IgD-negative memory B cell (primary cell): Measurements from ENCODE around the gene SETD7. TPM values are rescaled to one million over a fixed set of nuclear protein-coding genes. Genes with fewer than 3 reads are reported as not detected.

ENCODE experiments used
- H3K27ac Mint-ChIP-seq, 3 donors: one replicate each; pipeline ENCODE4 v1.8.0; 2020 to 2022; ENCODE audit warnings: mild to moderate bottlenecking in 3 of 3, mixed read lengths in 3 of 3, moderate library complexity in 1 of 3
- H3K27me3 Mint-ChIP-seq: one replicate; pipeline ENCODE4 v1.8.0; 2021; ENCODE audit warnings: mixed read lengths
- H3K36me3 Mint-ChIP-seq: one replicate; pipeline ENCODE4 v1.8.0; 2020; ENCODE audit warnings: mild to moderate bottlenecking, mixed read lengths
- H3K4me1 Mint-ChIP-seq, 3 donors: one replicate each; pipeline ENCODE4 v1.8.0; 2020 to 2022; ENCODE audit warnings: mixed read lengths in 3 of 3, mild to moderate bottlenecking in 1 of 3
- H3K4me3 Mint-ChIP-seq, 4 donors: one replicate each; pipeline ENCODE4 v1.8.0; 2020 to 2022; ENCODE audit warnings: mild to moderate bottlenecking in 4 of 4, mixed read lengths in 4 of 4, moderate library complexity in 3 of 4
- H3K9me3 Mint-ChIP-seq, 3 donors: one replicate each; pipeline ENCODE4 v1.8.0; 2020 to 2021; ENCODE audit warnings: mixed read lengths in 3 of 3, mild to moderate bottlenecking in 1 of 3
- polyA plus RNA-seq: library from polyadenylated mRNA; unstranded; fragments of 300-500 nt; fragmentation: Illumina TruSeq; gene quantifications from one replicate; pipeline ENCODE4 v1.2.3, GENCODE V29; 2021

SETD7 gene
- polyA plus RNA-seq, 1 donor from 2014 or later: 2.0 TPM

- Mint-ChIP-seq H3K27me3 (no peaks in the 10 kb centered on the region), H3K4me3 (no peak overlapping the region), H3K27ac (no peak overlapping the region), H3K36me3 (peaks cover 2% of the 10 kb centered on the region), H3K4me1 (no peaks in the 10 kb centered on the region), H3K9me3 (peaks cover 0 to 4% (median 0%) of the 10 kb centered on the region in 3 donors)
Observed at GRCh38 chr4:139585473-139585872, 29.5 kb upstream of the SETD7 start.

GRCh38 chr4:139584784-139585183 lies 28.8 kb upstream of the SETD7 start:
- Mint-ChIP-seq H3K9me3 (peaks cover 0 to 4% (median 0%) of the 10 kb centered on the region in 3 donors), H3K4me3 (no peak overlapping the region), H3K36me3 (peaks cover 2% of the 10 kb centered on the region), H3K4me1 (no peaks in the 10 kb centered on the region), H3K27me3 (no peaks in the 10 kb centered on the region), H3K27ac (no peak overlapping the region)

- no peaks in the 10 kb centered on the region for H3K27me3 Mint-ChIP-seq
- peaks cover 2% of the 10 kb centered on the region for H3K36me3 Mint-ChIP-seq
- H3K4me3 Mint-ChIP-seq: no peak overlapping the region
- H3K4me1 Mint-ChIP-seq: no peaks in the 10 kb centered on the region
- H3K27ac Mint-ChIP-seq: no peak overlapping the region
- peaks cover 0 to 4% (median 0%) of the 10 kb centered on the region in 3 donors for H3K9me3 Mint-ChIP-seq
Observed at GRCh38 chr4:139584013-139584412, 28.0 kb upstream of the SETD7 start.

- no peaks in the 10 kb centered on the region for H3K27me3 Mint-ChIP-seq
- no peak overlapping the region for H3K4me3 Mint-ChIP-seq
- H3K9me3 Mint-ChIP-seq: no peaks in the 10 kb centered on the region
- no peaks in the 10 kb centered on the region for H3K4me1 Mint-ChIP-seq
- H3K36me3 Mint-ChIP-seq: peaks cover 3% of the 10 kb centered on the region
- H3K27ac Mint-ChIP-seq: peak overlapping the region in 1 of 3 donors; percentile 73
Observed at GRCh38 chr4:139582044-139582443, 26.0 kb upstream of the SETD7 start.

- Mint-ChIP-seq H3K27ac (no peak overlapping the region), H3K9me3 (no peaks in the 10 kb centered on the region), H3K36me3 (peaks cover 3% of the 10 kb centered on the region), H3K4me1 (no peaks in the 10 kb centered on the region), H3K27me3 (no peaks in the 10 kb centered on the region), H3K4me3 (no peak overlapping the region)
Observed at GRCh38 chr4:139581096-139581495, 25.1 kb upstream of the SETD7 start.

- no peaks in the 10 kb centered on the region for H3K4me1 Mint-ChIP-seq
- H3K27ac Mint-ChIP-seq: no peak overlapping the region
- H3K36me3 Mint-ChIP-seq: peaks cover 3% of the 10 kb centered on the region
- peaks cover 0 to 2% (median 0%) of the 10 kb centered on the region in 3 donors for H3K9me3 Mint-ChIP-seq
- peaks cover 3% of the 10 kb centered on the region for H3K27me3 Mint-ChIP-seq
- no peak overlapping the region for H3K4me3 Mint-ChIP-seq
Observed at GRCh38 chr4:139576219-139576618, 20.2 kb upstream of the SETD7 start.

GRCh38 chr4:139575072-139575471 lies 19.1 kb upstream of the SETD7 start:
- peaks cover 3% of the 10 kb centered on the region for H3K27me3 Mint-ChIP-seq
- peaks cover 3% of the 10 kb centered on the region for H3K36me3 Mint-ChIP-seq
- no peak overlapping the region for H3K4me3 Mint-ChIP-seq
- H3K9me3 Mint-ChIP-seq: peaks cover 0 to 2% (median 0%) of the 10 kb centered on the region in 3 donors
- no peak overlapping the region for H3K27ac Mint-ChIP-seq
- no peaks in the 10 kb centered on the region for H3K4me1 Mint-ChIP-seq

- Mint-ChIP-seq H3K36me3 (peaks cover 4% of the 10 kb centered on the region), H3K4me1 (no peaks in the 10 kb centered on the region), H3K27me3 (peaks cover 3% of the 10 kb centered on the region), H3K27ac (no peak overlapping the region), H3K4me3 (no peak overlapping the region), H3K9me3 (peaks cover 0 to 2% (median 0%) of the 10 kb centered on the region in 3 donors)
Observed at GRCh38 chr4:139574641-139575040, 18.6 kb upstream of the SETD7 start.

- Mint-ChIP-seq H3K9me3 (no peaks in the 10 kb centered on the region), H3K36me3 (peaks cover 1% of the 10 kb centered on the region), H3K4me3 (no peak overlapping the region), H3K27ac (no peak overlapping the region), H3K4me1 (peaks cover 0 to 3% (median 1%) of the 10 kb centered on the region in 3 donors), H3K27me3 (no peaks in the 10 kb centered on the region)
Observed at GRCh38 chr4:139568206-139568955, 12.4 kb upstream of the SETD7 start.

- Mint-ChIP-seq H3K36me3 (peaks cover 1% of the 10 kb centered on the region), H3K4me1 (peaks cover 0 to 3% (median 1%) of the 10 kb centered on the region in 3 donors), H3K9me3 (no peaks in the 10 kb centered on the region), H3K27me3 (no peaks in the 10 kb centered on the region), H3K4me3 (no peak overlapping the region), H3K27ac (no peak overlapping the region)
Observed at GRCh38 chr4:139567159-139567870, 11.3 kb upstream of the SETD7 start.

- Mint-ChIP-seq H3K4me3 (no peak overlapping the region), H3K9me3 (no peaks in the 10 kb centered on the region), H3K27ac (peak overlapping the region in 1 of 3 donors; percentile 11), H3K27me3 (no peaks in the 10 kb centered on the region), H3K4me1 (peaks cover 7 to 17% (median 9%) of the 10 kb centered on the region in 3 donors), H3K36me3 (no peaks in the 10 kb centered on the region)
Observed at GRCh38 chr4:139564502-139564901, 8.5 kb upstream of the SETD7 start.

GRCh38 chr4:139563515-139563914 lies 7.5 kb upstream of the SETD7 start:
- Mint-ChIP-seq H3K27me3 (no peaks in the 10 kb centered on the region), H3K4me1 (peaks cover 7 to 17% (median 9%) of the 10 kb centered on the region in 3 donors), H3K9me3 (no peaks in the 10 kb centered on the region), H3K36me3 (no peaks in the 10 kb centered on the region), H3K27ac (no peak overlapping the region), H3K4me3 (peak overlapping the region in 1 of 4 donors; percentile 65)

GRCh38 chr4:139562839-139563238 lies 6.8 kb upstream of the SETD7 start:
- no peak overlapping the region for H3K27ac Mint-ChIP-seq
- H3K27me3 Mint-ChIP-seq: peaks cover 1% of the 10 kb centered on the region
- no peak overlapping the region for H3K4me3 Mint-ChIP-seq
- no peaks in the 10 kb centered on the region for H3K36me3 Mint-ChIP-seq
- H3K4me1 Mint-ChIP-seq: peaks cover 7 to 17% (median 12%) of the 10 kb centered on the region in 3 donors
- no peaks in the 10 kb centered on the region for H3K9me3 Mint-ChIP-seq

- peaks cover 11 to 18% (median 14%) of the 10 kb centered on the region in 3 donors for H3K4me1 Mint-ChIP-seq
- H3K4me3 Mint-ChIP-seq: peak overlapping the region in 1 of 4 donors; percentile 33
- H3K27ac Mint-ChIP-seq: peak overlapping the region; percentile 50 to 97 (median 68)
- peaks cover 1% of the 10 kb centered on the region for H3K27me3 Mint-ChIP-seq
- no peaks in the 10 kb centered on the region for H3K36me3 Mint-ChIP-seq
- H3K9me3 Mint-ChIP-seq: no peaks in the 10 kb centered on the region
Observed at GRCh38 chr4:139562067-139562684, 6.2 kb upstream of the SETD7 start.
